AG04450 (cell line): ENCODE data around the gene TIMM10B. TPM values are rescaled to one million over a fixed set of nuclear protein-coding genes. Genes with fewer than 3 reads are reported as not detected.

Experiments
- CTCF ChIA-PET: fragments of 300-600, 350-600 bp; formaldehyde crosslinking; extraction: SDS; loops from one replicate; lab custom pipeline; 2022; ENCODE audit warnings: antibody characterized with exemption, inconsistent platforms; lab: Charles Lee
- POLR2A ChIA-PET: fragments of 350-600 bp; formaldehyde crosslinking; extraction: SDS; loops from one replicate; lab custom pipeline; 2021; ENCODE audit warnings: antibody characterized with exemption, inconsistent platforms; lab: Yijun Ruan, JAX
- DNase-seq: peaks from one replicate; pipeline ENCODE4 v3.0.0-alpha.2; 2011; ENCODE audit warnings: low read depth, low spot score
- H3K27ac ChIP-seq: one replicate; pipeline ENCODE4 v1.5.1; 2012; ENCODE audit warnings: low read depth, low read length, control low read depth
- H3K27me3 ChIP-seq: one replicate; pipeline ENCODE4 v1.6.0; 2012; ENCODE audit warnings: low read length; ENCODE audit not compliant: control insufficient read depth, insufficient read depth
- H3K4me3 ChIP-seq: 2 replicates; pipeline ENCODE4 v1.5.1; 2011; ENCODE audit warnings: mild to moderate bottlenecking, low read depth, low read length, control low read depth
- H3K9me3 ChIP-seq: 2 replicates; pipeline ENCODE4 v1.5.1; 2012; ENCODE audit warnings: low read length; ENCODE audit not compliant: control insufficient read depth, insufficient read depth
- CTCF ChIP-seq: IDR thresholded peaks from 2 replicates; pipeline ENCODE4 v1.5.1; 2011; ENCODE audit warnings: low read depth, low read length, control low read depth, inconsistent platforms
- polyA plus RNA-seq: library from polyadenylated mRNA; depleted of rRNA; stranded (reverse); fragments of >200 nt; gene quantifications from 2 replicates; pipeline ENCODE4 v1.2.3, GENCODE V29; 2011

Gene TIMM10B
- polyA plus RNA-seq, 1 experiment: 33.1 TPM

DNA sequence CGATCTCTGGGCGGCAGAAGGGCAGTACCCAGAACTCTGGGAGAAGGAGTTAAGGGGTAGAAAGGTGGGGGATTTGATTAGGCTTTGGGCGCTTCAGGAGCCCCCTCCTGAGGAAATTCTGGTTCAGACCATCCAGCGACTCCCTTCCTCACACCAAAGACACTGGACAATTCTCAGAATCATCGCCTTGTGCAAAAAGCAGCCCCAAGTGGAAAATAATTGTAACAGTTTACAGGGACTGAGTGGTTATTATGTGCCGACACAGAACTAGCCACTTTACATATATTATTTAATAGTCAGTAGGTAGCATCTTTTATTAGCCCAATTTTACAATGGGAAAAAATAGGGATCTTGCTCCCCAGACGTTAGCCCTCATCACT, 6.9 kb upstream of the TIMM10B start:
- H3K27ac ChIP-seq: peak overlapping the region; percentile 94
- no peak for DNase-seq
- POLR2A ChIA-PET: interaction anchor here (1.7 to 2.3 kb wide), 2 partner anchors 55 to 155 kb away, joined by 3 to 9 read pairs; partner anchors contain the start of gene APBB1
- TF ChIP-seq CTCF: no peak
- H3K4me3 ChIP-seq: peak overlapping the region; percentile 66
- H3K27me3 ChIP-seq: no peaks in the 10 kb centered on the region
- H3K9me3 ChIP-seq: no peaks in the 10 kb centered on the region; the same call in 1 of the 2 replicates
- CTCF ChIA-PET: interaction anchor here (0.8 to 5.0 kb wide), 4 partner anchors 31 to 1557 kb away, joined by 3 to 44 read pairs (median 6); no protein-coding TSS in a partner anchor

GRCh38 chr11:6474806-6475500, 6.3 kb upstream of the TIMM10B start:
- Histone ChIP-seq H3K27me3 (no peaks in the 10 kb centered on the region), H3K9me3 (no peaks in the 10 kb centered on the region; the same call in 1 of the 2 replicates), H3K4me3 (no peak overlapping the region), H3K27ac (peak overlapping the region; percentile 59)
- CTCF ChIA-PET: interaction anchor here (0.8 to 5.0 kb wide), 2 partner anchors 86 to 97 kb away, joined by 3 to 44 read pairs; no protein-coding TSS in a partner anchor
- DNase-seq: no peak
- POLR2A ChIA-PET: interaction anchor here (1.4 to 2.3 kb wide), 3 partner anchors 56 to 156 kb away, joined by 3 to 9 read pairs (median 3); partner anchors contain the start of gene APBB1
- TF ChIP-seq CTCF: no peak

DNA sequence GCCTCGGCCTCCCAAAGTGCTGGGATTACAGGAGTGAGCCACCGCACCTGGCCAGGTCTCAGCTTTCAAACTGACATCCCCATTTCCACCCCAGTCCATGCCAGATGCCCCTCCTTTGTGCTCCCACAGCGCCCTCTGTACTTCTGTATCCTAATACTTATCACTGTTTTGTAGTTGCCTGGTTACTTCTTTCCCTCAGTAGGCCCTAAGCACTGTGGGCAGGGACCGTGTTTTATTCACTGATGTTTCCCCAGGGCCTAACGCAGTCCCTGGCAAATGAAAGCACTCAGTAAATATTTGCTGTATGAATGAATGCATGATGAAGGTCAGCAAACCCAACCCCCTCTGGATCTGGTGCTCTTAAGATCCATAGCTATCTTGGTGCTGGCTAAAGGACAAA, 5.4 kb upstream of the TIMM10B start:
- no peak overlapping the region for H3K4me3 ChIP-seq
- no peaks in the 10 kb centered on the region; the same call in 1 of the 2 replicates for H3K9me3 ChIP-seq
- ChIA-PET CTCF (interaction anchor here (0.9 to 5.0 kb wide), 4 partner anchors 31 to 207 kb away, joined by 3 to 44 read pairs (median 5); partner anchors contain the start of gene MRPL17), POLR2A (interaction anchor here (1.4 kb wide), 1 partner anchor 156 kb away, joined by 3 read pairs; no protein-coding TSS in a partner anchor)
- no peak for TF ChIP-seq CTCF
- H3K27ac ChIP-seq: peak overlapping the region; percentile 21
- H3K27me3 ChIP-seq: no peaks in the 10 kb centered on the region
- DNase-seq: no peak

DNA sequence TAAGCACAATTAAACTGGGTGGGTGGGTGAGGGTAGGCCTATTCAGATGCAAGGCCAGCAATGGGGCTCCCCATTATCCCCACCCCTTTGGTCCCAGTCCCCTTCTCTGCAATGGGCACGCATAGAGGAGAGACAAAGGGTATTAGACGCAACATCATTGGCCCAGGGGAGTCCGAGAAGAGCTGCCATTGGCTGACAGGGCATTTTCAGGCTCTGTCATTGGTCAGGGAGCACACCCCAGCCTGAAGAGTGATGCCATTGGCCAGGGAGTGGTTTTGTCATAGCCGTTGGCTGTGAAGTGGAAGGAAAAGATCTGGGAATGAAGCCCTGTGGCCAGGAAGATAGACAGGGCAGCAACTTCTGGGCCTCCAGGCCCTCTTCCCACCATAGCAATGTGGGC, 4.7 kb upstream of the TIMM10B start:
- CTCF ChIA-PET: interaction anchor here (0.9 to 5.0 kb wide), 5 partner anchors 32 to 207 kb away, joined by 3 to 44 read pairs (median 5); partner anchors contain the start of gene MRPL17
- no peak for TF ChIP-seq CTCF
- DNase-seq: no peak
- H3K27ac ChIP-seq: no peak overlapping the region
- no peak overlapping the region for H3K4me3 ChIP-seq
- POLR2A ChIA-PET: interaction anchor here (1.4 kb wide), 1 partner anchor 157 kb away, joined by 3 read pairs; no protein-coding TSS in a partner anchor
- no peaks in the 10 kb centered on the region for H3K27me3 ChIP-seq
- no peaks in the 10 kb centered on the region; the same call in 1 of the 2 replicates for H3K9me3 ChIP-seq
